HepG2 (cell line): ENCODE data around the gene ANKRD13D. TPM values are rescaled to one million over a fixed set of nuclear protein-coding genes. Genes with fewer than 3 reads are reported as not detected.

Experiments
- ATAC-seq: fragments of 200-7000 bp; cut with Tn5 transposase; 3 replicates; pipeline ENCODE4 v1.9.1; 2020; ENCODE audit warnings: mild to moderate bottlenecking, moderate library complexity
- BruUV-seq: library from RNA; stranded (reverse); fragments of 400-500 nt; replicated peaks from 2 replicates; lab custom pipeline; 2021; lab: Mats Ljungman, UMichigan
- CTCF ChIA-PET: fragments of 300-600 bp; formaldehyde crosslinking; extraction: SDS; loops from one replicate; lab custom pipeline; 2021; ENCODE audit warnings: low total read pairs, inconsistent platforms, low intra/inter-chr PET ratio; lab: Yijun Ruan, JAX
- POLR2A ChIA-PET: fragments of 350-600 bp; sonication (Branson Sonifier 250); formaldehyde crosslinking; loops from one replicate; lab custom pipeline; 2020; ENCODE audit warnings: antibody characterized with exemption, inconsistent platforms; lab: Yijun Ruan, JAX
- DNase-seq: peaks from one replicate; pipeline ENCODE4 v3.0.0-alpha.2; 2015; ENCODE audit warnings: low spot score
- FAIRE-seq: peaks from 3 replicates; lab custom pipeline; 2011; peaks lifted over from hg19 to GRCh38; lab: Jason Lieb, UNC
- H2AFZ ChIP-seq: one replicate; pipeline ENCODE4 v1.6.1; 2011; ENCODE audit warnings: low read length, inconsistent platforms
- H3K27ac ChIP-seq: fragments of 300-600 bp; 3 replicates; pipeline ENCODE4 v1.8.0; 2011; ENCODE audit warnings: mixed run types, mild to moderate bottlenecking, mixed read lengths, low read length, inconsistent platforms; ENCODE audit not compliant: insufficient read depth; ENCODE audit errors: extremely low read length
- H3K27me3 ChIP-seq, 2 experiments: fragments of 200-600 bp in 1 of 2; 2 replicates in 1 of 2; 3 replicates in 1 of 2; pipeline versions ENCODE4 v1.6.0 to v1.8.0; 2011; ENCODE audit warnings: low read length in 2 of 2, mild to moderate bottlenecking in 2 of 2, moderate library complexity in 2 of 2, inconsistent platforms in 1 of 2; ENCODE audit not compliant: insufficient read depth in 2 of 2, control insufficient read depth in 1 of 2
- H3K36me3 ChIP-seq, 2 experiments: fragments of 200-600 bp in 1 of 2; replicated peaks in 1 of 2; 2 replicates in 1 of 2; 3 replicates in 1 of 2; pipeline versions ENCODE4 v1.5.1 to v1.8.0; 2011; ENCODE audit warnings: low read length in 2 of 2, inconsistent platforms in 1 of 2; ENCODE audit not compliant: insufficient read depth in 2 of 2, control insufficient read depth in 1 of 2
- H3K4me1 ChIP-seq: 2 replicates; pipeline ENCODE4 v1.5.1; 2012; ENCODE audit warnings: low read length, inconsistent platforms; ENCODE audit not compliant: insufficient read depth
- H3K4me2 ChIP-seq: 2 replicates; pipeline ENCODE4 v1.6.0; 2011; ENCODE audit warnings: low read depth, low read length, inconsistent platforms
- H3K4me3 ChIP-seq, 3 experiments: fragments of 200-600 bp in 1 of 3; sonication (generic), shearing (Covaris generic) in 1 of 3; replicated peaks in 1 of 3; 2 replicates each; pipeline ENCODE4 v1.5.1; 2011 to 2016; ENCODE audit warnings: low read length in 3 of 3, inconsistent platforms in 2 of 3, low read depth in 2 of 3, mild to moderate bottlenecking in 2 of 3, control low read depth in 1 of 3, mixed read lengths in 1 of 3; ENCODE audit not compliant: insufficient read depth in 1 of 3
- H3K79me2 ChIP-seq: one replicate; pipeline ENCODE4 v1.6.1; 2011; ENCODE audit warnings: low read length, inconsistent platforms; ENCODE audit not compliant: insufficient read depth
- H3K9ac ChIP-seq: 2 replicates; pipeline ENCODE4 v1.6.0; 2011; ENCODE audit warnings: mild to moderate bottlenecking, low read depth, low read length, inconsistent platforms; ENCODE audit not compliant: insufficient read depth
- H3K9me3 ChIP-seq: 2 replicates; pipeline ENCODE4 v1.5.1; 2012; ENCODE audit warnings: mild to moderate bottlenecking, low read length
- H4K20me1 ChIP-seq: 2 replicates; pipeline ENCODE4 v1.6.0; 2011; ENCODE audit warnings: inconsistent platforms, mild to moderate bottlenecking, low read length, moderate library complexity; ENCODE audit not compliant: insufficient read depth
- DR1 ChIP-seq: sonication (generic); formaldehyde crosslinking; IDR thresholded peaks from 2 replicates; pipeline ENCODE4 v1.8.0; 2021; ENCODE audit warnings: mild to moderate bottlenecking, missing genetic modification reagents, inconsistent platforms
- HNRNPLL ChIP-seq: fragments of 200-400 bp; formaldehyde crosslinking; IDR thresholded peaks from 2 replicates; pipeline ENCODE4 v1.6.1; 2017; ENCODE audit warnings: mild to moderate bottlenecking, low read depth, low read length; ENCODE audit not compliant: poor library complexity, severe bottlenecking
- HOXA7 ChIP-seq: sonication (generic); formaldehyde crosslinking; IDR thresholded peaks from 2 replicates; pipeline ENCODE4 v1.8.1; 2022; ENCODE audit warnings: mild to moderate bottlenecking, missing genetic modification reagents, moderate library complexity
- KAT2B ChIP-seq: fragments of 150-350 bp; IDR thresholded peaks from 2 replicates; pipeline ENCODE4 v1.6.1; 2014; ENCODE audit warnings: low read depth, low read length, borderline replicate concordance
- KDM3A ChIP-seq: IDR thresholded peaks from 2 replicates; pipeline ENCODE4 v1.6.1; 2018; ENCODE audit warnings: low read depth, missing compliant biosample characterization
- ZMAT5 ChIP-seq: sonication (generic); formaldehyde crosslinking; IDR thresholded peaks from 2 replicates; pipeline ENCODE4 v1.5.0; 2020; ENCODE audit warnings: mild to moderate bottlenecking, low read depth, missing genetic modification reagents, borderline replicate concordance
- ZMYM2 ChIP-seq: sonication (generic); formaldehyde crosslinking; IDR thresholded peaks from 2 replicates; pipeline ENCODE4 v1.8.0; 2022; ENCODE audit warnings: mild to moderate bottlenecking, missing genetic modification reagents
- ZNF407 ChIP-seq: sonication (generic); formaldehyde crosslinking; IDR thresholded peaks from one replicate; pipeline ENCODE4 v1.5.1; 2020; ENCODE audit warnings: mild to moderate bottlenecking, missing genetic modification reagents; ENCODE audit errors: not compliant biosample characterization
- ZNF772 ChIP-seq: sonication (generic); formaldehyde crosslinking; IDR thresholded peaks from 2 replicates; pipeline ENCODE4 v1.5.0; 2020; ENCODE audit warnings: mild to moderate bottlenecking, missing genetic modification reagents
- ZSCAN22 ChIP-seq: sonication (generic); formaldehyde crosslinking; IDR thresholded peaks from 2 replicates; pipeline ENCODE4 v1.4.0; 2020; ENCODE audit warnings: mild to moderate bottlenecking, missing genetic modification reagents
- WGBS: methylation state at CpG from one replicate; pipeline ENCODE4 v1.1.6; 2017; ENCODE audit warnings: low lambda C conversion rate; 5-methylcytosine and 5-hydroxymethylcytosine counted together
- in situ Hi-C: cut with HindIII; loops from 2 replicates; pipeline ENCODE4 v1.10.0; 2017; ENCODE audit warnings: low pct_unique_long_range_greater_than_20kb; ENCODE audit not compliant: extremely low pct_ligation_motif_present
- intact Hi-C: fragments of 100-400 bp; cut with micrococcal nuclease; formaldehyde crosslinking; loops from one replicate; pipeline ENCODE4 v1.10.0; 2022; ENCODE audit not compliant: unreplicated experiment
- polyA plus RNA-seq, 8 experiments: library from polyadenylated mRNA; depleted of rRNA in 3 of 8; stranded (reverse) in 7 of 8; unstranded in 1 of 8; fragments of >200 nt; fragmentation: Illumina TruSeq in 4 of 8; extraction: Trizol in 4 of 8; gene quantifications; 2 replicates each; pipeline versions ENCODE4 v1.2.1 to v1.2.3, GENCODE V29; 2011 to 2016; ENCODE audit warnings: low read depth in 4 of 8, missing spikeins in 1 of 8, mixed read lengths in 1 of 8; ENCODE audit not compliant: insufficient read depth in 1 of 8
- total RNA-seq, 5 experiments: library from RNA; depleted of rRNA; stranded (reverse); fragments of >200 nt; fragmentation: Illumina TruSeq; extraction: Trizol; gene quantifications; 2 replicates each; pipeline ENCODE4 v1.2.3, GENCODE V29; 2016; ENCODE audit warnings: low read depth in 1 of 5
- TF ChIP-seq, protein P1 (sequence below): sonication (generic); formaldehyde crosslinking; IDR thresholded peaks from 2 replicates; pipeline ENCODE4 v1.5.0; 2020; ENCODE audit warnings: missing genetic modification reagents
- TF ChIP-seq, protein P2 (sequence below): sonication (generic); formaldehyde crosslinking; IDR thresholded peaks from 2 replicates; pipeline ENCODE4 v1.4.0; 2020; ENCODE audit warnings: mild to moderate bottlenecking, missing genetic modification reagents

Gene ANKRD13D
- total and polyA plus RNA-seq, 2 of the 13 experiments (the other 11 are each of a cell fraction or from before 2014, with no cell fraction given): 18.6 to 27.3 TPM

- no peak for ATAC-seq
- H4K20me1 ChIP-seq: no peaks in the 10 kb centered on the region
- no peak overlapping the region for H3K4me2 ChIP-seq
- no peak overlapping the region for H3K4me3 ChIP-seq
- no peaks in the 10 kb centered on the region for H3K27me3 ChIP-seq
- DNase-seq: no peak
- ChIA-PET CTCF (no interaction called here), POLR2A (interaction anchor here (0.7 to 2.5 kb wide), 2 partner anchors 10 to 877 kb away, joined by 3 to 11 read pairs; partner anchors contain the start of gene POLD4)
- no peak overlapping the region for H3K9ac ChIP-seq
- no TSS peak for BruUV-seq
- WGBS: 58% methylated on average over 3 of the region's 4 CpGs
- no peak overlapping the region for H2AFZ ChIP-seq
- H3K9me3 ChIP-seq: no peaks in the 10 kb centered on the region
- intact Hi-C loops (no loop called here), in situ Hi-C loops (no loop called here)
- H3K79me2 ChIP-seq: no peaks in the 10 kb centered on the region
- no peak for FAIRE-seq
- H3K4me1 ChIP-seq: peaks cover 16% of the 10 kb centered on the region
- no peaks in the 10 kb centered on the region for H3K36me3 ChIP-seq
- H3K27ac ChIP-seq: no peak overlapping the region
- TF ChIP-seq KAT2B (no peak), ZNF772 (CRISPR knock-in tag) (no peak), ZSCAN22 (CRISPR knock-in tag) (no peak), HNRNPLL (no peak), ZNF407 (CRISPR knock-in tag) (no peak), ZMAT5 (no peak), DR1 (no peak), HOXA7 (CRISPR knock-in tag) (no peak), ZMYM2 (no peak), KDM3A (CRISPR knock-in tag) (no peak)
- TF ChIP-seq, protein P1, sequence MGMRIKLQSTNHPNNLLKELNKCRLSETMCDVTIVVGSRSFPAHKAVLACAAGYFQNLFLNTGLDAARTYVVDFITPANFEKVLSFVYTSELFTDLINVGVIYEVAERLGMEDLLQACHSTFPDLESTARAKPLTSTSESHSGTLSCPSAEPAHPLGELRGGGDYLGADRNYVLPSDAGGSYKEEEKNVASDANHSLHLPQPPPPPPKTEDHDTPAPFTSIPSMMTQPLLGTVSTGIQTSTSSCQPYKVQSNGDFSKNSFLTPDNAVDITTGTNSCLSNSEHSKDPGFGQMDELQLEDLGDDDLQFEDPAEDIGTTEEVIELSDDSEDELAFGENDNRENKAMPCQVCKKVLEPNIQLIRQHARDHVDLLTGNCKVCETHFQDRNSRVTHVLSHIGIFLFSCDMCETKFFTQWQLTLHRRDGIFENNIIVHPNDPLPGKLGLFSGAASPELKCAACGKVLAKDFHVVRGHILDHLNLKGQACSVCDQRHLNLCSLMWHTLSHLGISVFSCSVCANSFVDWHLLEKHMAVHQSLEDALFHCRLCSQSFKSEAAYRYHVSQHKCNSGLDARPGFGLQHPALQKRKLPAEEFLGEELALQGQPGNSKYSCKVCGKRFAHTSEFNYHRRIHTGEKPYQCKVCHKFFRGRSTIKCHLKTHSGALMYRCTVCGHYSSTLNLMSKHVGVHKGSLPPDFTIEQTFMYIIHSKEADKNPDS: no peak
- TF ChIP-seq, protein P2, sequence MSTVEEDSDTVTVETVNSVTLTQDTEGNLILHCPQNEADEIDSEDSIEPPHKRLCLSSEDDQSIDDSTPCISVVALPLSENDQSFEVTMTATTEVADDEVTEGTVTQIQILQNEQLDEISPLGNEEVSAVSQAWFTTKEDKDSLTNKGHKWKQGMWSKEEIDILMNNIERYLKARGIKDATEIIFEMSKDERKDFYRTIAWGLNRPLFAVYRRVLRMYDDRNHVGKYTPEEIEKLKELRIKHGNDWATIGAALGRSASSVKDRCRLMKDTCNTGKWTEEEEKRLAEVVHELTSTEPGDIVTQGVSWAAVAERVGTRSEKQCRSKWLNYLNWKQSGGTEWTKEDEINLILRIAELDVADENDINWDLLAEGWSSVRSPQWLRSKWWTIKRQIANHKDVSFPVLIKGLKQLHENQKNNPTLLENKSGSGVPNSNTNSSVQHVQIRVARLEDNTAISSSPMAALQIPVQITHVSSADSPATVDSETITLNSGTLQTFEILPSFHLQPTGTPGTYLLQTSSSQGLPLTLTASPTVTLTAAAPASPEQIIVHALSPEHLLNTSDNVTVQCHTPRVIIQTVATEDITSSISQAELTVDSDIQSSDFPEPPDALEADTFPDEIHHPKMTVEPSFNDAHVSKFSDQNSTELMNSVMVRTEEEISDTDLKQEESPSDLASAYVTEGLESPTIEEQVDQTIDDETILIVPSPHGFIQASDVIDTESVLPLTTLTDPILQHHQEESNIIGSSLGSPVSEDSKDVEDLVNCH (CRISPR knock-in tag): no peak
Measured at GRCh38 chr11:67344264-67344663, 55.2 kb downstream of the ANKRD13D start.
